Sigmoid colon (tissue), 3 donors: ENCODE results near the gene OR52H1.

Experiments
- CTCF ChIP-seq, 4 experiments: fragments of 450-650 bp in 3 of 4; fragments of 200-600 bp in 1 of 4; IDR thresholded peaks; one replicate each; pipeline ENCODE4 v1.5.1; 2016 to 2019; ENCODE audit warnings: antibody characterized with exemption in 4 of 4, mild to moderate bottlenecking in 3 of 4, moderate library complexity in 2 of 4
- POLR2A ChIP-seq, 2 donors: fragments of 450-650 bp; IDR thresholded peaks; one replicate each; pipeline ENCODE4 v1.6.1; 2016; ENCODE audit warnings: antibody characterized with exemption in 2 of 2, mild to moderate bottlenecking in 2 of 2, moderate library complexity in 2 of 2

DNA sequence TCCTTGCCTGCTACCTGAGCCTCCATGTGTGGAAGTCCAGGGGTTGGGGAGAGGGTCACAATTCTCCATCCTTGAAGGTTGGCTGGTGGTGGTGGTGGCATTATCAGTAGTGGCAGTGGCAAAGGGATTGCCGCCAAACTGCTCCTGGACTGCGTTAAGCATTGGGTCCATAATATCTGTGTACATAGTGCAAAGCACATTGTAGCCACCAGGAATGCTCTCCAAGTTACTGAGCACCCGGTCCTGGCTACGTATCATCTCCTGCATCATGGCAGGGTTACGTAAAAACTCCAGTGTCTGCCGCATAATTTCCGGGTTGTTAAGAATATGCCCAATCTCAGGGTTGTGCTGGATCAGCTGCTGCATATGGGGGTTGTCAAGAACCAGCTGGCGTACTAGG lies 39.7 kb downstream of the OR52H1 start:
- no peak for TF ChIP-seq CTCF (IDR thresholded peaks at IDR 0.05)
- TF ChIP-seq POLR2A (IDR thresholded peaks at IDR 0.05): no peak
